Fibroblast of skin of scalp (primary cell): ENCODE results near the gene DAAM1.

Experiments used
- DNase-seq: peaks from one replicate; pipeline ENCODE4 v3.0.0-alpha.2; 2013

DAAM1 gene

DNA sequence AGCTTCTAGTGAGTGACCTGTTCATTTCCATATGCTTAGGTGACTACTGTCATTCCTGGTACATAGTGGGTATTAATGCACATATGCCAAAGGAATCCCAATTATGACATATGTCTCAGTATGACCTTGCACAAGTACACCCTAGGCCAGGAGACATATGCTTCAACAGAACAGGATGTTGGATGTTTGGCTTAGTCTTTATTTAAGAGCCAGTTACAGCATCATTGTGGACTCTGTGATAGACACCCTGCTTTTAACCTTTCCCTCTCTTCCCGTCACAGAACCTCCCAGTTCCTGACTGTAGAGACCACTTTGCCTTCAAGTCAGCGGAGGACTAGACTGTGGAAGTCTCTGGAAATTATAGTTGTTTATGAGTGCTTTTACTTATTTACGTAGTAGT, 72.9 kb downstream of the DAAM1 start:
- DNase-seq, result no peak

DNA sequence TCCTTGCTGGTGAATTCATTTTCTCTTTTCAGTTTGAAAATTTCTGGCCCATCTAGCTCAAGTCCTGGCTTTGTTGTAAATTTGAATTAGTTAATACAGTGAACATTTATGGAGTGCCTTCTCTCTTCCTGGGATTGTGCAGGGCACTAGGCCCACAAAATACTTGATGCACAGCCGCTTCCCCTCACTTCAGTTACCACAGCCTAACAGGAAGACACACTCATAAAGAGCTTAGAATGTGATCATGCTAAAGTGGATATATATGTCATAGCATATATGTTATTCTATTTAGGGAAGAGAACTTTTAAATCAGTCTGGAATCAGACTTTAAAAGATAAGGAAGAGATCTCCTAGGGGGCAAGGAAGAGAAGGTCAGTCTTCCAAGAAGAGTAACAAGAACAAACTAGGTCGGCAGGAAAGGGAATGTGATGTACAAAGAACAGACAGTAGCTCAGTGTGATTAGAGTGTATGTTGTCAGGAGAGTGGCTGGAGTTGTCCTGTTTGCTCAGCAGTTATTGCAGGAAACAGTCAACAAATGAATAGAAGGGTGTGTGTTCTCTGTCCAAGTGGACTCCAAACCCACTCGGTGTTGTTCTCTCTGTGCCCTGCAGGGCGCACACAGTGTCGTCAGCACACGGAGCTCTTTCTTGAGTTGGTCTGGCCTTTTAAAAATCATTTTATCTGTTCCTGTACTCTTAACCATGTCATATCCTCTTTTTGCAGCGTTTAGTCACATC, 74.4 kb downstream of the DAAM1 start:
- no peak for DNase-seq

- no peak for DNase-seq
Observed at GRCh38 chr14:59265808-59266207, 77.3 kb downstream of the DAAM1 start.

GRCh38 chr14:59267046-59267445, 78.6 kb downstream of the DAAM1 start:
- no peak for DNase-seq

GRCh38 chr14:59268011-59268410, 79.5 kb downstream of the DAAM1 start:
- peak; percentile 64 for DNase-seq

DNA sequence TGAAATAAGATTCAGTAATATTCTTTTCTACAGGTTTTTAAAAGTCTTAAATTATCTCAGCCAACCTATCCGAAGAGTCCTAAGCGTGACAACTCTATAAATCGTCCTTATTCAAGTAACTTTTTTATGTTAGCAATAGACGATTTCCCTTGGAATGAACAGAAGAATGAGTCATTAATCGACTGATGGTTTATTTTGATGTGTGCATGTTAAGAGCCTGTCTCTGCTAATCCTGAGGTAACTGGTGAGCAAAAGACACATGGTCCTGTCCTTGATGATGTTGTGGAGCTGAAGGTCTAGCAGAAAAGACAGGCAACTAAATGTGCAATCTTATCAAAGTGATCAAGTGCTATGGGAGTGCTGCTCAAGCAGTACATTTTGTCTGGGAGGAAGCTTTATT, 80.4 kb downstream of the DAAM1 start:
- DNase-seq, result no peak

- no peak for DNase-seq
Observed at GRCh38 chr14:59269466-59269865, 81.0 kb downstream of the DAAM1 start.

DNA sequence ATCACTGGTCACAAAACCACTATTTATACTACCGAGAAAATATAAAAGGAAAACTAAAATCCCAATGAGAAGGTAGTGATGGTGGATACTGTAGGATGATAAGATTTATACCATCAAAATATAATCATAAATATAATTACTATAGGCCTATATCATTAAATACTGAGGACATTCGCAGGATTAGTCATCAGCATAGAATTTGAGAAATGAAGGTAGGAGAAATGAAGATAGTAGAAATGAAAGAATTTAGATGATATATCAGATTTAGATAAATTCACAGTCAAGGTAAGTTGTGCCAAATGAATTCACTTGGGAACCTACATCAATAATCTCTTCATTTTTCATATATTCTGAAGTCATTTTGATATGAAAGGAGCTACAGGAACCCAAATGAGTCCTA, 82.8 kb downstream of the DAAM1 start:
- no peak for DNase-seq

DNA sequence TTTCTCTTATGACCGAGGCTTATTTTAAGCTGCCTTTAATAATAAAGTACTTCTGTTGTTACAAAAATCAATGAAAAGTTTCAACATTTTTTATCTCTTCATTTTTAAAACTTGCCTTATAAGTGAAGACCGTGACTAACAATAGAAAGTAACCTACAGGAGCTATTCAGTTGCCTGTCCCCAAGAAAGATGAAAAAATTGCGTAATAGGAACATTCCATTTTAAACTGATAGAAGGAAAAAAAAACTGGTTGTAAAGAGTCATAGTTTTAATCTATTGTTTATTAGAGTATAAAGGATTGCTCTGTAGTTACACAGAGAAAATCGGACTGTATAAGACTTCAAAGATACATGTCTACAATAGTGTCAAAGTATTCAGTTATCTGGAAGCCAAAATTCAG, 83.3 kb downstream of the DAAM1 start:
- DNase-seq, result no peak

DNA sequence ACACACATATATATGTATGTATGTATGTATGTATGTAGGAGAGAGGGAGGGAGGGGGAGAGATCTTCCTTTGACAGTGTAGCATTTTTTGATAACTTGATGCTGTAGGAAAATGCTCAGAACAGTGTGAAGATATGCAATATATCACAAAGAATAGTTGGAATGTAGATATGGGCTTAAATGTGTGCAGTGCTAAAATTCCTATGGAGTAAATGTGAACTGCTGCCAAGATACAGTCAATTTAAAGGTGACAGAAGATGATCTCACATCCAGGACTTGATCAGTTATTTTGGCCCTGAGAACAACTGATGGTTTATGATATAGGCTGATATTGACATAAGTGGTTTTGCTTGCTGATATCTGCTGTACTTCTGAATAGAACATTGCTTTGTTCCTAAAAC, 84.2 kb downstream of the DAAM1 start:
- DNase-seq, result peak; percentile 46

DNA sequence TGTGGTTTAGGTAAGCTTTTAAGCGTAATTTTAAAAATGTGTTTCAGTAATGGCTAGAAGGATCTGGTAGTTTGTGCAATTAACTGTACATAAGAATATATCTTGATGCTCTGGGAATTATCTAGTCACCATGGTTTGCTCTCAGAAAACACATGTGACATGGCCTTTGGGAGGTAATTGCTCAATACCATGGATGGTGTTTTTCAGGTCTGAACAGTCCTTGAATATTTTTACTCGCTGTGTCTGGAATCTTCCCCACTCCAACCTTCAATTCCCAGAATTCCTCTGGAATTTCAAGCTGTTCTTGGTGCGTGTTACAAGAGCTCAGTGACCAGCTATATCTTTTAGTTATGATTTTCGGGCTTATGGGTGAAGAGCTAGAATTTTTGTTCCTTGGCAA, 85.3 kb downstream of the DAAM1 start:
- no peak for DNase-seq

GRCh38 chr14:59274991-59275391, 86.5 kb downstream of the DAAM1 start:
- DNase-seq, result no peak

DNA sequence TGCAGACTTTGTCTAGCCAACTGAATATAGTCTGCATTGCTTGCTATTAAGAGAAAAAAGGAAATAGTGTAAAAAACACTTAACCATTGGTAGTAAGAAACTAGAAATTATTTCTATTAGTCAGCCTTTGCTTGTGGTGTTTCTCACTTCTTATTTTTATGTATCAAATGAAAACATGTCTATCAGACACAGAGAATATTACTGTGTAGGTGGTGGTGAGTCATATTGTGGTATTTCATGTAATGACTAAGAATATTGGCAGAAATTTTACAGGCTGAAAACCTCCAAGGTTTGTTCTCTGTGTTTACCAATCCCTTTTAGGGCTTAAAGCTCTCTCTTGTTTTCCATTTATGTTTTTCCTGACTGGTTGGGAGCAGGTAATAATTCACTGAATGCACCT, 87.2 kb downstream of the DAAM1 start:
- DNase-seq, result peak; percentile 85

- no peak for DNase-seq
Observed at GRCh38 chr14:59276235-59276634, 87.8 kb downstream of the DAAM1 start.

DNA sequence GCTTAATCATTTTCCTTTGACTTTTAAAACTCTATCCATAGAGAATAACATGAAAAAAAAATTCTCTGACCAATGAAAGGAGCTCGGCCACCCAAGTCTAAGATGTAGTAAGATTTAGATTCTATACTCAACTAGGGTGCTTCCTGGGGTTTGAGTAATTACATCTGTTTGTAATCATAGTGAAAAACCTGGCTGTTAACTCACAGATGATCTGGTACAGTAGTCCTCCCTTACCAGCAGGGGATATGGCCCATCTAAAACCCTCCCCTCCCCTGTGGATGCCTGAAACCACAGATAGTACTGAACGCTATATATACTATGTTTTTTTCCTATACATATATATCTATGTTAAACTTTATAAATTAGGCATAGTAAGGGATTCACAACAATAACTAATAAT, 89.2 kb downstream of the DAAM1 start:
- DNase-seq, result peak; percentile 78

- peak; percentile 92 for DNase-seq
Observed at GRCh38 chr14:59278111-59278510, 89.6 kb downstream of the DAAM1 start.

DNA sequence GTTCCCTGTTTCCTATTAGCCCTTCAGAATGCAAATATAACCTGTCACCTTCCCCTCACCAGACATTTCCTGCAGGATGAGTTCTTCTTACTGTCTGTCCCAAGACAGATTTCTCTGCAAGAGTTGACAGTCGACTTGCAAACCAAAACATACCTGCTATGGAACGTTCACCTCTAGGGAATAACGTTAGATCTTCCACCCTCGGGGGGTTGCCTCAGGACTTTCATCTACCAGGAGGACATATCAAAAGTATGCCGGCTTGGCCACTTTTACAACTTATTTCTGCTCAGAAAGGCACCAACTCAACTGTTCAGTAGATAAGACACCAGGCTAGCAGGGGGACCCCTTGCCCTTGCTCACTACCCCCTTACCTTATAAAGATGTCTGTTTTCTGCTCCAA, 92.5 kb downstream of the DAAM1 start:
- DNase-seq, result no peak

GRCh38 chr14:59281609-59282377, 93.3 kb downstream of the DAAM1 start:
- peak; percentile 70 for DNase-seq

DNA sequence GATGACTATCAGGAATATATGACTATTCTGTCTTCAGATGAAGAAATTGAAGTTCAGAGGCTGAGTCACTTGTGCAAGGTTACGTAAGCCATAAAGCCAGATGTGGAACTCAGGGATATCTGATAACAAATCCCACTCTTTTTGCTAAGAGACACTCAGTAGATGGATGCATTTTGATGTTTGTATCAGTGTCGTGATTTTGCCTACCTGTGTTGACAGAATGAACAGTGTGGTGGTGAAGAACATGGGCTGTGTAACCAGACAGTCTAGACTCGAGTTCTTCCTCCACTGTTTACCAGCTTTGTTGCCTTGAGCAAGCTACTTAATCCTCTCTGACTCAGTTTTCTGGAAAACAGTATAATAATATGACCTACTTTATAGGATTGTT, 93.9 kb downstream of the DAAM1 start:
- DNase-seq, result peak; percentile 50

DNA sequence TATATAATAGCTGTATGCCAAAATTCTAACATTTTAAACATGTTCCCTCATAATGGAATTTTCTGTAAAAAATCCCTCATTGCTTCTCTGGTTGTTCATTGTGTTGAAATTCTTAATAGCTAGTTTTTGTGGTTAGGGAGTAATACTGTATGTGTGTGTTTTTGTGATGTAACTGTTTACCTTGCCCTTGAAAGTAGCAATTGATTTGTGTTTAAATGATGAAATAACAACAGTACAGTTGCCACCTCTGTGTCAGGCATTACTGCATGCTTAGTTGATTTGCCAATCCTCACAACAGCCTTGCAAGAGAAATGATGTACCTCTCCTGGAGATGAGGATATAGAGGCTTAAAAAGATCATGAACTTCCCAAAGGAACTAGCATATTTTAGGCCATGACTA, 94.9 kb downstream of the DAAM1 start:
- DNase-seq, result peak; percentile 35

- DNase-seq, result no peak
Observed at GRCh38 chr14:59284059-59284458, 95.6 kb downstream of the DAAM1 start.

DNA sequence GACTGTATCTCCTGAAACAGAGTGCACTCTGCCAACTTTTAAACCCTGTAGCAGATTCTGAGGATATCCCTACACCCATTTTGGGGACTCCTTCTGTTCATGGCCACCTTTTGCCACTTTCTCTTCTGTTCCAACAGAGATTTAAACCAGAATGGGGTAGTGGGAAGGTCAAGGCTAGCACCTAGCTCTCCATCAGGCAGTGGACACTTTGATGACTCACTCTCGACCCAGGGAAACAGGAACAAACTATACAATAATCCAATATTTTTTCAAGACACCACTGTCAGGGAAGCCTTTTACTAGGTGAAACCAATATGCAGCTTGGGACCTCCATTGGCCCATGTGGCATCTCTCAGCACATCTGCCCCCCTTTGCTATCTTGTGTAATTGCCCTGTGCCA, 103.6 kb downstream of the DAAM1 start:
- DNase-seq, result no peak

DNA sequence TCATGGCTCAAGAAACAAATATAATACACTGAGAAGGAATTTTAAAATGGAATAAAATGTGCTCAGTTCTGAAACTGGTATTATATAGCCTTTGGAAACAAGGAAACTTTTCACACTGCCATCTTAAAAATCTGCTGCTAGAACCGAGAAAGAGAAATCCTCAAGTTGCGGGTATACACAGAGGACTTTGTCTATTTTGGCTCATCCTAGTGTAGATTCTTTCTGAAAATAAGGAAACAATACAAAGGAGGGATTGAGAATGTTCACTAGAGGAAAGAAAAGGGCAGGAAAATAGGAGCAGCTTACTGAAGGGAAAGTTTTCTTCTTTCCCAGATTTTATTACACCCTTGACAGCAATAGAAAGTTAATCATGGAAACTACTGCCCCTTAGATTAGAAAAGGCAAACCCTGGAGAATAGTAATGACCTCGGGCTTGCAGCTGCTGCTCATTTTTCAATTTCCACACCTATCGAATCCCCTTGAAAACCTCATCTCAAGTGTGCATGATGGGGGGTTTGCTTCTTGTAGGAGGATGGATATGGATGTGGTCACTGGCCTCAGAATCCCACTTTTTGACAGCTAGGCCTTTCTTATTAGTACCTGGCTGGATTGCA, 104.6 kb downstream of the DAAM1 start:
- no peak for DNase-seq
